NCI-H526 treated with DMSO at 0.1 percent for 48 hours (cell line): ENCODE measurements around the gene COQ8B.
"Not testable (repeated sequence)": the region's sequence is repeated elsewhere in the genome, so short reads cannot be mapped to it uniquely, and the experiment has no call there.

Source experiments
- DNase-seq: peaks from one replicate; lab custom pipeline; 2025; lab: John Stamatoyannopoulos, UW

COQ8B gene

GRCh38 chr19:40666803-40667438 lies 49.8 kb downstream of the COQ8B start:
- no peak for DNase-seq

GRCh38 chr19:40663695-40664692 lies 52.7 kb downstream of the COQ8B start:
- no peak for DNase-seq

GRCh38 chr19:40662925-40663694 lies 53.6 kb downstream of the COQ8B start:
- DNase-seq = peak; percentile 66

- no peak for DNase-seq
Measured at GRCh38 chr19:40661616-40662015, 55.1 kb downstream of the COQ8B start.

GRCh38 chr19:40659566-40659965 lies 57.1 kb downstream of the COQ8B start:
- no peak for DNase-seq

- no peak for DNase-seq
Measured at GRCh38 chr19:40659116-40659515, 57.6 kb downstream of the COQ8B start.

GRCh38 chr19:40658031-40658430 lies 58.7 kb downstream of the COQ8B start:
- no peak for DNase-seq

- not testable (repeated sequence) for DNase-seq
Measured at GRCh38 chr19:40655684-40656083, 61.0 kb downstream of the COQ8B start.

GRCh38 chr19:40652303-40652702 lies 64.4 kb downstream of the COQ8B start:
- DNase-seq = not testable (repeated sequence)

GRCh38 chr19:40650749-40651305 lies 65.9 kb downstream of the COQ8B start:
- DNase-seq = no peak

GRCh38 chr19:40649903-40650675 lies 66.6 kb downstream of the COQ8B start:
- DNase-seq = peak; percentile 6

GRCh38 chr19:40646743-40647254 lies 69.9 kb downstream of the COQ8B start:
- no peak for DNase-seq

- no peak for DNase-seq
Measured at GRCh38 chr19:40642757-40643305, 73.9 kb downstream of the COQ8B start.

GRCh38 chr19:40642051-40642706 lies 74.5 kb downstream of the COQ8B start:
- DNase-seq = no peak
